GM21381 (cell line): Measurements from ENCODE around the gene MRC2.
"Not testable (repeated sequence)": the region's sequence is repeated elsewhere in the genome, so short reads cannot be mapped to it uniquely, and the experiment has no call there.

ENCODE experiments used
- ATAC-seq: cut with Tn5 transposase; IDR thresholded peaks from one replicate; pipeline ENCODE4 v1.9.1; 2021; ENCODE audit warnings: mild to moderate bottlenecking, moderate library complexity; ENCODE audit not compliant: unreplicated experiment

MRC2 gene

DNA sequence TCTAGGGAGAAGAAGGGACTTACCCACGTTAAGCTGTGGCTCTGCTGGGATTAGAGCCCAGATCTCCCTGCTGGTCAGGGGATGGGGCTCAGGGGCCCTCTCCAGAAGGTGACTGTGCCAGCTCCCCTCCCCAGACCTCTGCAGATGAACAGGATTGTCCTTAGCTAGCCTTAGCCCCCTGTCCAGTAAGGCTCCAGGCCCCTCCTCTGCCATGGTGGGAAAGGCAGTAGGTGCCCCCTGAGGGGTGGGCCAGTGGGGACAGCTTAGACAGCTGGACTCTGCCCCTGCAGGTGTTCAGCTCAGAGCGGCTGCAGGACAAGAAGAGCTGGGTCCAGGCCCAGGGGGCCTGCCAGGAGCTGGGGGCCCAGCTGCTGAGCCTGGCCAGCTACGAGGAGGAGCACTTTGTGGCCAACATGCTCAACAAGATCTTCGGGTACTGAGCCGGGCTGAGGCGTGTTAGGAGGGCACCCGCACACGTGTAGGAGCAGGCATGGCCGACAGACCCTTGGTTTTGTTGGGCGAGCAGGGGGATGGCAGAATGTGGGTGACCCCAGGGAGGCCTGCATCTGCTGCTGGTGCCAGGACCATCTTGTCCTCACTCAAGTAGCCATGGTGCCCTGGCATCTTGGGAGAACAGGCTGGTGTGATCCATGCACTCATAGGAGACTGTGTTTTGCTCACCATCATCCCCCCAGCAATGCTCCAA is 50.9 kb downstream of the MRC2 start:
- ATAC-seq: no peak

DNA sequence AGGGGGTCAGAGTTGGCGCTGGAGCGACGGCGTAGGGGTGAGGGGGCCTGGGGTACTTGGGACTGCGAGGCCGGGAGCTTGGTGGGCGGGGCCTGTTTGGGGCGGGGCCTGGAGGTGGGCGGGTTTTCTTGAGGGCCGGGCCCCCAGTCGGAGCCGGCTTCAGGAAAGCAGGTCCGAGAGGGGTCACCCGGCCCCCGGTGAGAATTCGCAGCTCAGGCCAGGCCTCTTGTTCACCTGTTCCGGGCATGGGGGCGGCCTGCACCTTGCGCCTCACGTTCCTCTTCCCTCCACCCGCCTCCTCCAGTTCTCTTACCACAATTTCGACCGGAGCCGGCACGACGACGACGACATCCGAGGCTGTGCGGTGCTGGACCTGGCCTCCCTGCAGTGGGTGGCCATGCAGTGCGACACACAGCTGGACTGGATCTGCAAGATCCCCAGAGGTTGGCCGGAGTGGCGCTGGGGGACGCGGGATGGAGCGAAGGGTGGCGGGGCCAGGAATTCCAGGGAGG is 52.5 kb downstream of the MRC2 start:
- no peak for ATAC-seq

DNA sequence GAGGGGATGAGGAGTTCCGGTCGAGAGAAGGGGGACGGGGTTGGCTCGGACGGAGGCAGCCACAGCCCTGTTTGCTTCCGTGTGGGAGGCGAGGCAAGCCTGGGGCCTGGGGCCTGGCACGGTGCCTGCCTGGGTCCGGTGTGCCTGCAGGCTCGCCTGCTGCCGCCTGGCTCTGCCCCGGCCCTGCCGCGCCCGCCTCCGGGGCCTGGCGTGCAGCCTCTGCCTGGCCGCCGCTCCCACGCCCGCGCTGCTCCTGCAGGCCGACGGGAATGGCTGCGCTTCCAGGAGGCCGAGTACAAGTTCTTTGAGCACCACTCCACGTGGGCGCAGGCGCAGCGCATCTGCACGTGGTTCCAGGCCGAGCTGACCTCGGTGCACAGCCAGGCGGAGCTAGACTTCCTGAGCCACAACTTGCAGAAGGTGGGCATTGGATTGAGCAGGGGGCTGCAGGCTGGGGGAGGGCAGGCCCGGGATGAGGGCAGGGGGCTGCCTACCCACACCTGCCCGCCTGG is 53.1 kb downstream of the MRC2 start:
- ATAC-seq: no peak

DNA sequence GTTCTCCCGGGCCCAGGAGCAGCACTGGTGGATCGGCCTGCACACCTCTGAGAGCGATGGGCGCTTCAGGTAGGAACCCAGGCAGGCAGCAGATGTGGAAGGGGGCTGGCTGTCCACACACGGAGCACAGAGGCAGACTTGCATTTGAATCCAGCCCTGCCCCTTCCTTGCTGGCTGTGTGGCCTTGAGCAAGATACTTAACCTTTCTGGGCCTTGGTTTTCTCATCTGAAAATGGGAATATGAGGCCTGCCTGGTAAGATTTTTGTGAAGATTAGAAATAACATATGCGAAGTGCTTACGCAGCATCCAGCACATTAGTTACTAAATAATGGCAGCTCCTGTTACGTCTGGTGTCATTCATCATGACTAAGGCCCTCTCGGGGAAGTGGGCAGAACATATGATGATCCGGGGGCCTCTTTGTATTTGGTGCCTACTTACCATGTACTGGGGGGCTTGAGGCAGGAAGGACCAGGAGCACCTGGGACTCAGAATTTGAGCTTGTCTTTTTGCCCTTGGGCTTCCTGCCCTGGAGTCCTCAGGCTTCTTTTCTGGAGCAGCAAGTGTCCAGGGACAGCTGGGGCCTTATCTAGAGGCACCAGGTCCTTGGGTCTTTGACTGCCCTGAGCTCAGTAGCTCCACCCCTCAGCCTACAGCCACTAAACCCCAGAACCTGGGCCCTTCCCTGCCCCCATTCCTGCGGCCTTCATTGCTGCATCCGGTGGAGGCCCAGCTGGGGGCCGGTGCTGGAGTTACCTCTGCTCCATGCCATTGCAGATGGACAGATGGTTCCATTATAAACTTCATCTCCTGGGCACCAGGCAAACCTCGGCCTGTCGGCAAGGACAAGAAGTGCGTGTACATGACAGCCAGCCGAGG is 53.8 kb downstream of the MRC2 start:
- ATAC-seq: no peak

DNA sequence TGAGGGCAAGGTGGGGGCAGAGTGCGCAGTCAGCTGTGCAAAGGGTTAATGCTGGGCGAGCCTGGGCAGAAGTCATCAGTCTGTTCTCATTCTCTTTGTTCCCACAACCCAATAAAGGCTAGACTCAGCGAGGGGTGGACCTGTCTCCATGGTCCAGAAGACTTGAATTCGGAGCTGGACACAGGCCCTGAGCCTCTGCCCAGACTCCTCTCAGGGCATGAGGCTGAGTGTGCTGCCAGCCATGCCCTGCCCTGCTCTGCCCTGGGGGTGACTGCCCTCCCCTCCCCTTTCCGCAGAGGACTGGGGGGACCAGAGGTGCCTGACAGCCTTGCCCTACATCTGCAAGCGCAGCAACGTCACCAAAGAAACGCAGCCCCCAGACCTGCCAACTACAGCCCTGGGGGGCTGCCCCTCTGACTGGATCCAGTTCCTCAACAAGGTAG is 54.5 kb downstream of the MRC2 start:
- no peak for ATAC-seq

DNA sequence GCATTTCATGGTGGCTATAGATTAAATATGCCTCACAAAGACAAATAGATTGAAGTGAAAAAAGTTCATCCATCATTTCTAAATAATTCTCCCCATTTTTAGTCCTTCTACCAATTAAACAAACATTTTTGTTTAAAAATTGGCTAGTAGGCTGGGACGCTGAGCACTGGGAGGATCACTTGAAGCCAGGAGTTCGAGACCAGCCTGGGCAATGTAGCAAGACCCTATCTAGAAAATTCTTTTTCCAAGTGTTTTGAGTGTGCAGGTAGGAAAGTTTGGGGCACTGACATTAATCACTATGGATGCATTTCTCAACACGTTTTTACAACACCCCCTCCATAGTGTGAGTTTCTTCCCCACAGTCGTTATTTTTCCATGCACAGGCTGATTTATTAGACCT is 56.7 kb downstream of the MRC2 start:
- ATAC-seq: no peak

DNA sequence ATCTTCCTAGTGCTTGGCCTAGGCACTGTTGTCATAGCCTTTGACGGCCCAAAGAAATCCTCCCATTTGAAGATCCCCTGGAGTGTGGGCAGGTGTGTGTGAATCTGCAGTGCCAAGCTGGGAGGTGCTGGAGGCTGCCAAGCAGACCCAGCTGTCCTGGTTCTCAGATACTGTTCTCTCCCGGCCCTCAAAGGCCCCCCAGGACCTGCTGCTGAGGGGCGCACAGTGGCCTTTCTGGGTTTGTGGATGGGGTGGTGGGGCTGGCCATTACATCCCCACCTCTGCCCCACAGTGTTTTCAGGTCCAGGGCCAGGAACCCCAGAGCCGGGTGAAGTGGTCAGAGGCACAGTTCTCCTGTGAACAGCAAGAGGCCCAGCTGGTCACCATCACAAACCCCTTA is 60.5 kb downstream of the MRC2 start:
- no peak for ATAC-seq

DNA sequence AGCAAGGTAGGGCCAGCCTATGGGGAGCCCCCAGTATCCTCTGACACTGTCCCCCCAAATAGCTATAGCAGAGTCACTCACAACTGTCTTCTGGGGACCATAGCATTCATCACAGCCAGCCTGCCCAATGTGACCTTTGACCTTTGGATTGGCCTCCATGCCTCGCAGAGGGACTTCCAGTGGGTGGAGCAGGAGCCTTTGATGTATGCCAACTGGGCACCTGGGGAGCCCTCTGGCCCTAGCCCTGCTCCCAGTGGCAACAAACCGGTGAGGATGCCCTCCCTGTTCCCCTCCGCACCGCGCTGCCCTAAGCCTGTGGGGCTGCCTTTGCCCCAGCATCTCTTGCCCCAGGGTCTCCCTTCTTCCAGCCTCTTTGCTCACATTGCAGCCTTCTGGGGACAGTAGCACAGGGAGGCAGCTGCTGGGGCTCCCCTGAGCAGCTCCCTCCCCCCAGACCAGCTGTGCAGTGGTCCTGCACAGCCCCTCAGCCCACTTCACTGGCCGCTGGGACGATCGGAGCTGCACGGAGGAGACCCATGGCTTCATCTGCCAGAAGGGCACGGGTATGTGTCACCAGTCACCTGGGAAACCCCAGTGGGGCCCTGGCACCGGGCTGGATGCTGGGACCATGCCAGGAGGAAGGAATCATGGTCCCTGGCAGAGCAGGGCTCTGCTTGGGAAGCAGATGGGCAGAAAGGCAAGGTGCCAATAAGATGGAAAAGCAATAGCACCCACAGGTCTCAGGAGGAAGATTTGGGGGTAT is 61.1 kb downstream of the MRC2 start:
- no peak for ATAC-seq

DNA sequence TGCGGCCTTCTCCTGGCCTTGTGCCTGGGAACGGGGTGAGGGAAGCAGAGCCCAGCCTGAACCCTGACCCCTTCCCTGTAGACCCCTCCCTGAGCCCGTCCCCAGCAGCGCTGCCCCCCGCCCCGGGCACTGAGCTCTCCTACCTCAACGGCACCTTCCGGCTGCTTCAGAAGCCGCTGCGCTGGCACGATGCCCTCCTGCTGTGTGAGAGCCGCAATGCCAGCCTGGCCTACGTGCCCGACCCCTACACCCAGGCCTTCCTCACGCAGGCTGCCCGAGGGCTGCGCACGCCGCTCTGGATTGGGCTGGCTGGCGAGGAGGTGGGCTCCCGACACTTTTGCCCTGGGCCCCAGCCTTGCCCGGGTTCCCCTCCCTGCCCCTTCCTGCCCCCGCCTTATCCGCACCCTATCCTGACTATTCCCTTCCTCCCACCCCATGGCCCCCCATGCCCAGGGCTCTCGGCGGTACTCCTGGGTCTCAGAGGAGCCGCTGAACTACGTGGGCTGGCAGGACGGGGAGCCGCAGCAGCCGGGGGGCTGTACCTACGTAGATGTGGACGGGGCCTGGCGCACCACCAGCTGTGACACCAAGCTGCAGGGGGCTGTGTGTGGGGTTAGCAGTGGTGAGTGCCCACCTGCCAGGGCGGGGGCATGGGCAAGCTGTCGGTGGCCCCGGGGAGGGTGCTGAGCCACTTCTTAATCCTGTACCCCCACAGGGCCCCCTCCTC is 62.1 kb downstream of the MRC2 start:
- no peak for ATAC-seq

DNA sequence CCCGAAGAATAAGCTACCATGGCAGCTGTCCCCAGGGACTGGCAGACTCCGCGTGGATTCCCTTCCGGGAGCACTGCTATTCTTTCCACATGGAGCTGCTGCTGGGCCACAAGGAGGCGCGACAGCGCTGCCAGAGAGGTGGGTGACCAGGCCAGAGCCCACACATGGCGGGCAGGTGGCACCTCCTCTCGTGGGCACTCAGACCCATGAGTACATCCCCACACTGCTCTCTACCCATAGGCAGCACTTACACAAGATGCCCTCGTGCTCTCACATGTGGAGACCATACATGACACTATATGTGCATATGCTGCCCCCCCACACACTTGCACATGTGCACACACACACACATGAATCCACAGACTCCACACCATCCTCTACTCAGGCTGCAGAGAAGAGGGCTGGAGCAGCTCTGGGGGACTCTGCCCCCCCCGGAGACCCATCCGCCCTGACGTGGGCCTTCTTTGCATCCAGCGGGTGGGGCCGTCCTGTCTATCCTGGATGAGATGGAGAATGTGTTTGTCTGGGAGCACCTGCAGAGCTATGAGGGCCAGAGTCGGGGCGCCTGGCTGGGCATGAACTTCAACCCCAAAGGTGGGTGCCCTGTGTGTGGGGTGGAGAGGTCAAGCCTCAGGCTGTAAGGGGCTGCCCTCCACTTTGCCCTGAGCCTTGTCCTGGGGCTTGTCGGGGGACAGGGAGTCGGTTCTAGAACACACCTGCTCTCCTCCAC is 62.9 kb downstream of the MRC2 start:
- ATAC-seq: no peak

DNA sequence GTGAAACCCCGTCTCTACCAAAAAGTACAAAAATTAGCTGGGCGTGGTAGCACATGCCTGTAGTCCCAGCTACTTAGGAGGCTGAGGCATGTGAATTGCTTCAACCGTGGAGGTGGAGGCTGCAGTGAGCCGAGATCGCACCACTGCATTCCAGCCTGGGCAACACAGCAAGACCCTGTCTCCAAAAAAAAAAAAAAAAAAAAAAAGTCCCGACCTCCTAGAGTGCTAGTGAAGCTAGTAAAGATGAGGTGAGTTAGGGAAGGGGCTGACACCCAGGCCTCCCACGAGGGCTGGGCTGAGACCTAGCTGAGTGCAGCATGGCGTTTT is 64.1 kb downstream of the MRC2 start:
- ATAC-seq: not testable (repeated sequence)

DNA sequence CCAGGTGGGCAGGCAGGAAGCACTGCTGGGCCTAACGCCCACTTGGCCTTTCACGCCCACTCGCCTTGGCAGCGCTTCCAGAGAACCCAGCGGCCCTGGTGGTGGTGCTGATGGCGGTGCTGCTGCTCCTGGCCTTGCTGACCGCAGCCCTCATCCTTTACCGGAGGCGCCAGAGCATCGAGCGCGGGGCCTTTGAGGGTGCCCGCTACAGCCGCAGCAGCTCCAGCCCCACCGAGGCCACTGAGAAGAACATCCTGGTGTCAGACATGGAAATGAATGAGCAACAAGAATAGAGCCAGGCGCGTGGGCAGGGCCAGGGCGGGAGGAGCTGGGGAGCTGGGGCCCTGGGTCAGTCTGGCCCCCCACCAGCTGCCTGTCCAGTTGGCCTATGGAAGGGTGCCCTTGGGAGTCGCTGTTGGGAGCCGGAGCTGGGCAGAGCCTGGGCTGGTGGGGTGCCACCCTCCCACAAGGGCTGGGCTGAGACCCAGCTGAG is 64.7 kb downstream of the MRC2 start:
- no peak for ATAC-seq

DNA sequence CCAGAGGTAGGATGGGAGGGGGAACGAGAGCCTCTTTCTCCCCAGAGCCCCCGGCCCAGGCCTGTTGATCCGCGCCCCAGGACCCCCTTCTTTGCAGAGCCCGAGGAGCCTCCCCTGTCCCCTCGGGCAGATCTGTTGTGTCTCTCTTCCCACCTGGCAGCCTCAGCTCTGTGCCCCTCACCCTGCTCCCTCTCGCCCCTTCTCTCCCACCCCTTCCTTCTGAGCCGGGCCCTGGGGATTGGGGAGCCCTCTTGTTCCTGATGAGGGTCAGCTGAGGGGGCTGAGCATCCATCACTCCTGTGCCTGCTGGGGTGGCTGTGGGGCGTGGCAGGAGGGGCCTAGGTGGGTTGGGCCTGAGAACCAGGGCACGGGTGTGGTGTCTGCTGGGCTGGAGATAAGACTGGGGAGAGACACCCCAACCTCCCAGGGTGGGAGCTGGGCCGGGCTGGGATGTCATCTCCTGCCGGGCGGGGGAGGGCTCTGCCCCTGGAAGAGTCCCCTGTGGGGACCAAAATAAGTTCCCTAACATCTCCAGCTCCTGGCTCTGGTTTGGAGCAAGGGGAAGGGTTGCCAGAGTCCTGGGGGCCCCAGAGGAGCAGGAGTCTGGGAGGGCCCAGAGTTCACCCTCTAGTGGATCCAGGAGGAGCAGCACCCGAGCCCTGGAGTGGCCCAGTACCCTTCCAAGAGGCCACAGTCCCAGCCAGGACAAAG is 65.4 kb downstream of the MRC2 start:
- ATAC-seq: no peak

DNA sequence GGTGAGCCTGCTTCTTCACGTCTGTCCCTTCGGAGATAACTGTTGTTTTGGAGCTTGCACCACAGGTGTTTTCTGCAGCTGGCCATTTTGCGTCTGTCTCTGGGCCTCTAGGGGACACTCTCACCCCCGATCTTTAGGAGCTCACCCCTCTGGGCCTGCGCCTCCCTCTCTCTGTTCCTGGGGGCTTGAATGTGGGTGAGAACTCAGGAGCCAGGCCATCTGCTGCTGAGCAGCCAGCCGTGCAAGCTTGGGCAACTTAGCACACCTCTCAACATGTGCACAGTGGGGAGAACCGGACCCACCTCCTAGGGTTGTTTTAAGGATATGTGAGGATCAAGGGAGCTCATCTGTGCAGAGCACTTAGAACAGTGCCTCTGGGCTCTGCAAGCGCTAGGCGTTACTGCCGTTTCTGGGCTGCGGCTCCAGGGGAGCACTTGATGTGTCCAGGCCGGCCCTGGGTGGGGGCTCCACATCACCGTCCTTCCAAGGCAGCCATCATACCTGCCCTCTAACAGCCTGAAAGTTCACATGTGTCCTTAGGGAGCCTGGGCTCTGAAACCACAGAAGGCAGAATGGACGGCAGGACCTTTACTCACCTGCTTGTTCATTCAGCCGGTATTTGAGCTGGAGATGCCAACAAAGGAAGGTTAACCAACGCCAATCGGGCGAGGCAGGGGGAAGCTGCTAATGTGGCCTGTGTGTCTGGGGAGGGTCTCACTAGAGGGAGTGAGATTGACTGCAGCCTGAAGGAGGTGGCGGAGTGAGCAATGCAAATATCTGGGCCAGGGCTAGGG is 66.3 kb downstream of the MRC2 start:
- ATAC-seq: no peak

DNA sequence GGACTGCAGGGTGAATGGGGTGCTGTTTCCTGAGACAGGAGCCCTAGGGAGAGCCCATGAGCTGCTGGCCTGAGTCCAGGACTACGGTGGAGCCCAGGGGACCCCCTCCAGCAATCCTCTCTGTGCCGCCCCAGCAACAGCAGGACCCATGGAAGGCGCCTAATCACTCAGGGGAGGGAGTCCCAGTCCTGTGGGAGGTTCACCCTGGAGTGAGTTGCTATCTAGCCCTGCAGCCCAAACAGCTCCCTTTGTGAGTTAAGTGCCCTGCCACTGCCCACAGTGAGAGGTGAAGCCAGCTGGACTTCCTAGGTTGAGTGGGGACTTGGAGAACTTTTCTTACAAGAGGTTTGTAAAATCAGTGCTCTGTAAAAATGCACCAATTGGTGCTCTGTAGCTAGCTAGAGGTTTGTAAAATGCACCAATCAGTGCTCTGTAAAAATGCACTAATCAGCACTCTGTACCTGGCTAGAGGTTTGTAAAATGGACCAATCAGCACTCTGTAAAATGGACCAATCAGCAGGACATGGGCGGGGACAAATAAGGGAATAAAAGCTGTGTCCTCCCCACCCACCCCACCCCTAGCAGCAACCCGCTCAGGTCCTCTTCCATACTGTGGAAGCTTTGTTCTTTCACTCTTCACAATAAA is 67.7 kb downstream of the MRC2 start:
- not testable (repeated sequence) for ATAC-seq

DNA sequence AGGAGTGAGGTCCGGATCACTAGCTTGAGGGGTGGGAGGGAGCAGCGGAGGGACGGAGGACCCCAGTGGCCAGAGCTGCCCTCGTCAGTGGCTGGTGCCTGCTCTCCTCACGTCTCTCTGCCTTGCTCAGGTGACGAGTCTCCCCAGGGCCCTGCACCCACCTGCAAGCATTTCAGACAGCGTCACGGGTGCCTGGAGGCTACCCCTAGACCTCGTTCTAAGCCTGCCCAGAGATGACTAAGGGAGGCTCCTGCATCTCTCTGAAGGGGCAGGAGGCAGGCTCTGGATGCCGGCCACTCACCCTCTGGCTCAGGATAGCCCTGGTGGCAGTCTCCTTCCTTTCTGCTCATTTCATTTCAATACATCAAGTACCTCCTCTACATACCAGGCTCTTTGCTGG is 68.8 kb downstream of the MRC2 start:
- ATAC-seq: no peak

DNA sequence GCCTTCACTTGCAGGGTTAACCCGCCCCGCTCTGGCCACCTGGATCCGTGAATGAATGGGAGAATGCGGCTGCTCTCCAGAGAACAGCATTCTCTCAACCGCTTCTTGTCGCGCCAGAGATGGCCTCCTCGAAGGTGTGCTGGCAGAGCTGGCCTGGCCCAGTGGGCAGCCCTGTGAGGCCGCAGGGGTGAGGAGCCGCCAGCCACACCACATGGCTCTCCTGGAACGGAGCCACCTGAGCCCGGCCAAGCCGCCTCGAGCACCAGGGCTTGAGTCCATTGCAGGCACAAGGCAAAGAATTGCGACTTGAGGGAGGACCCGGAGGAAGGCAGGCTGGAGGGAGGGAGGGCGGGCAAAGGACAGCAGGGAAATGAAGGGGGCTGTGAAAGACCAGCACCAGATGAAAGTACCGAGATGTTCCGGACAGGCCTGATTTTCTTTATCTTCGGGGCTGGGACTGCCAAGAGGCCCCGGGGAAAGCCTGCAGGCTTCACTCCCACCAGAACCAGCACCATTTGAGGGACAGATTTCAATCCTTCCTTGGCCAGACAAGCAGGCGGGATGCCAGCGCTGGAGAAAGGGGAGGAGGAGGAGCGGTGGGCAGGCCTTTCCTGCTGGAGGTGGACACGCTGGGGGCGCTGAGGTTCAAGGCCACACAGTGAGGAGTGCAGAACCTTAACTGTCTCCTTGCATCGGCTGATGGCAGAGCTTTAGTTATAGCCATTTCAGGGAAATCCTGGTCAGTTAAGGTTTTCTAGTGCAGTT is 69.4 kb downstream of the MRC2 start:
- no peak for ATAC-seq
